Erythroblast (primary cell): ENCODE data around the gene TTC39C.

ENCODE experiments used
- GATA1 ChIP-seq: IDR thresholded peaks from 2 replicates; pipeline ENCODE4 v1.6.1; 2011; ENCODE audit warnings: low read depth, mild to moderate bottlenecking, control low read depth, low read length, moderate library complexity
- POLR2A ChIP-seq: IDR thresholded peaks from 2 replicates; pipeline ENCODE4 v1.6.1; 2011; ENCODE audit warnings: mild to moderate bottlenecking, low read length

GRCh38 chr18:23986600-23987359, 27.8 kb upstream of the TTC39C start:
- no peak for TF ChIP-seq POLR2A
- no peak for TF ChIP-seq GATA1
